Camera-type eye (tissue), 1 donor: Measurements from ENCODE around the gene RFLNA. TPM values are rescaled to one million over a fixed set of nuclear protein-coding genes. Genes with fewer than 3 reads are reported as not detected.

Experiments
- total RNA-seq: library from RNA; depleted of rRNA; stranded (reverse); fragments of >200 nt; gene quantifications from one replicate; pipeline ENCODE4 v1.2.3, GENCODE V29; 2014

The RFLNA gene, protein sequence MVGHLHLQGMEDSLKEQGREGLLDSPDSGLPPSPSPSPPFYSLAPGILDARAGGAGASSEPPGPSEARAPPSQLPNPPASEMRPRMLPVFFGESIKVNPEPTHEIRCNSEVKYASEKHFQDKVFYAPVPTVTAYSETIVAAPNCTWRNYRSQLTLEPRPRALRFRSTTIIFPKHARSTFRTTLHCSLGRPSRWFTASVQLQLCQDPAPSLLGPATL
- 11.1 TPM for total RNA-seq

DNA sequence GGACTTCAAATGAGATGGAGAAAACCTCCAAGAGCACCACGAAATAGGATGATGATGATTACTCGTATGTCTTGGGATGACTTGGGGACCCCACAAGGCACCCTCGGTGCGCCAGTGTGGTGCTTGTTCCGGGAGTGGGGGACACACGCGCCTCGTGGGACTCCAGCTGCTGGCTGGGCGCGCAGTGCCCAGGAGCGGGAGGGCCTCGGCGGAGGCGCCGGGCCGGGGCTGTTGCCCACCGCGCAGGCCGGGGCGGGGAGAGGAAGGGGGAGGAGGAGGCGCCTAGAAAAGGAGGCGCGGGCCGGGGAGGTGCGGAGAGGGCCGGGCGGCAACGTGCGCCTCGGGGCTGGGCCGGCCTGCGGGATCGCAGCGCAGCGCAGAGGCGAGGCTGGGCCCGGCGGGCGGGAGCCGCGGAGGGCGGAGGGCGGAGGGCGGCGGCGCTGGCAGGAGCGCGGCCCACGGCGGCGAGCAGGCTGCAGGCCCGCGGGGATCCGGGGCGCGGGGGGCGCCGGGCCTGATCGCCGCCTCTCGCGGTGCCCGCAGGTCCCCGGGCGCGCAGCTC, at the start of gene RFLNA:
Gene RFLNA, plus strand, starts transcription at position 314 of the 562 bp plus-strand sequence. CDS start 337 bp downstream, outside the sequence.

